22Rv1 (cell line): ENCODE measurements around the gene CAD.

Source experiments
- H3K27ac ChIP-seq: fragments of 450-650 bp; 2 replicates; pipeline ENCODE4 v1.5.1; 2017
- ZFX ChIP-seq: fragments of 450-650 bp; IDR thresholded peaks from 2 replicates; pipeline ENCODE4 v1.6.1; 2017; ENCODE audit warnings: antibody characterized with exemption, borderline replicate concordance
- TF ChIP-seq, protein P1 (sequence below): fragments of 450-650 bp; IDR thresholded peaks from 2 replicates; pipeline ENCODE4 v1.5.1; 2017; ENCODE audit warnings: mild to moderate bottlenecking

The CAD gene

DNA sequence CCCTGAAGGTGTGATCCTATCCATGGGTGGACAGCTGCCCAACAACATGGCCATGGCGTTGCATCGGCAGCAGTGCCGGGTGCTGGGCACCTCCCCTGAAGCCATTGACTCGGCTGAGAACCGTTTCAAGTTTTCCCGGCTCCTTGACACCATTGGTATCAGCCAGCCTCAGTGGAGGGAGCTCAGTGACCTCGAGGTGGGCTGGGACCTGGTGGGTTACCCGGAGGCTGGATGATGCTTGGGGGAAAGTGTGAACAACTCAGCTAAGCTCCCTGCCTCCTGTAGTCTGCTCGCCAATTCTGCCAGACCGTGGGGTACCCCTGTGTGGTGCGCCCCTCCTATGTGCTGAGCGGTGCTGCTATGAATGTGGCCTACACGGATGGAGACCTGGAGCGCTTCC lies 16.2 kb downstream of the CAD start:
- no peak overlapping the region for H3K27ac ChIP-seq
- TF ChIP-seq, protein P1, sequence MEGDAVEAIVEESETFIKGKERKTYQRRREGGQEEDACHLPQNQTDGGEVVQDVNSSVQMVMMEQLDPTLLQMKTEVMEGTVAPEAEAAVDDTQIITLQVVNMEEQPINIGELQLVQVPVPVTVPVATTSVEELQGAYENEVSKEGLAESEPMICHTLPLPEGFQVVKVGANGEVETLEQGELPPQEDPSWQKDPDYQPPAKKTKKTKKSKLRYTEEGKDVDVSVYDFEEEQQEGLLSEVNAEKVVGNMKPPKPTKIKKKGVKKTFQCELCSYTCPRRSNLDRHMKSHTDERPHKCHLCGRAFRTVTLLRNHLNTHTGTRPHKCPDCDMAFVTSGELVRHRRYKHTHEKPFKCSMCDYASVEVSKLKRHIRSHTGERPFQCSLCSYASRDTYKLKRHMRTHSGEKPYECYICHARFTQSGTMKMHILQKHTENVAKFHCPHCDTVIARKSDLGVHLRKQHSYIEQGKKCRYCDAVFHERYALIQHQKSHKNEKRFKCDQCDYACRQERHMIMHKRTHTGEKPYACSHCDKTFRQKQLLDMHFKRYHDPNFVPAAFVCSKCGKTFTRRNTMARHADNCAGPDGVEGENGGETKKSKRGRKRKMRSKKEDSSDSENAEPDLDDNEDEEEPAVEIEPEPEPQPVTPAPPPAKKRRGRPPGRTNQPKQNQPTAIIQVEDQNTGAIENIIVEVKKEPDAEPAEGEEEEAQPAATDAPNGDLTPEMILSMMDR: no peak
- TF ChIP-seq ZFX: no peak

GRCh38 chr2:27236136-27236535 lies 19.0 kb downstream of the CAD start:
- no peak overlapping the region for H3K27ac ChIP-seq
- TF ChIP-seq ZFX: no peak
- TF ChIP-seq, protein P1: no peak

DNA sequence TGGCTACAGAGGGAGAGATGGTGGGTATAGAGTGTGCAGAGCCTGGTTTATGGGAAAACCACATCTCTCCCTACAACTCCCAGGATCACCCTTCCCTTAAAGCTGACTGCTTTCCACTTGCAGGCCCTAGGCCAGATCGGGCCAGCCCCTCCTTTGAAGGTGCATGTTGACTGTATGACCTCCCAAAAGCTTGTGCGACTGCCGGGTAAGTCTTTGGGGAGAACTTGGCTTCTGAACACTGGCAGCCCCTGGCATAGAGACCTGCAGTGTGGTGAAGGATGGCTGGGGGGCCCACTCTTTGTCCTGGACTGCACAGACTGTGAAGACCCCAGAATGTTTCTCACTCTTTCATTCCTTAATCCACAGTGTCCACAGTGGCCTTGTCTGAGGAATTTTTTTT lies 19.5 kb downstream of the CAD start:
- TF ChIP-seq ZFX: no peak
- TF ChIP-seq, protein P1: no peak
- H3K27ac ChIP-seq: no peak overlapping the region

DNA sequence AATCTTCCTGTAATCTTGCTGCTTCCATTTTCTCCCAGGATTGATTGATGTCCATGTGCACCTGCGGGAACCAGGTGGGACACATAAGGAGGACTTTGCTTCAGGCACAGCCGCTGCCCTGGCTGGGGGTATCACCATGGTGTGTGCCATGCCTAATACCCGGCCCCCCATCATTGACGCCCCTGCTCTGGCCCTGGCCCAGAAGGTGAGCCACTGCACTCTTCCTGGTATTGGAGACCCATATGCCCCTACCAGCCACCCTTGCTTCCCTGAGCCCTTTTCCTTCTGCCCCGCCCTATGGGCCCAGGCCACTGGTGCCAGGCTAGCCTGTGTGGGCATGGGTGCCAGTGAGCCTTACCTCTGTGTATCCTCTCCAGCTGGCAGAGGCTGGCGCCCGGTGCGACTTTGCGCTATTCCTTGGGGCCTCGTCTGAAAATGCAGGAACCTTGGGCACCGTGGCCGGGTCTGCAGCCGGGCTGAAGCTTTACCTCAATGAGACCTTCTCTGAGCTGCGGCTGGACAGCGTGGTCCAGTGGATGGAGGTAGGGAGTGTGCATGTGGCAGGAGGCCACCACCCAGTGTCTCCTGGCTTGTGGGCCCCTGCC lies 20.3 kb downstream of the CAD start:
- no peak overlapping the region for H3K27ac ChIP-seq
- TF ChIP-seq, protein P1: no peak
- TF ChIP-seq ZFX: no peak

DNA sequence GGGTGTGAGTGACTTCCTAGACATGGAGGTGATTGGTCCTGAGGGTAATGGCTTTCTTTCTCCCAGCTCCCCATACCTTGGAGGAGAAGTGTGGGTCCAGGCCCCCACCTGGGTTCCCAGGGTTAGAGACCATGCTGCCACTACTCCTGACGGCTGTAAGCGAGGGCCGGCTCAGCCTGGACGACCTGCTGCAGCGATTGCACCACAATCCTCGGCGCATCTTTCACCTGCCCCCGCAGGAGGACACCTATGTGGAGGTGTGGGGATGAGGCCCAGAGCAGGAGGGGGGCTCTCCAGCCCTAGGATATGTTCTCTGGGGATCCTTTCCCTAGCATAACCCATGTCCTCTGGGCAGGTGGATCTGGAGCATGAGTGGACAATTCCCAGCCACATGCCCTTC lies 21.8 kb downstream of the CAD start:
- H3K27ac ChIP-seq: no peak overlapping the region
- no peak for TF ChIP-seq ZFX
- TF ChIP-seq, protein P1: no peak

DNA sequence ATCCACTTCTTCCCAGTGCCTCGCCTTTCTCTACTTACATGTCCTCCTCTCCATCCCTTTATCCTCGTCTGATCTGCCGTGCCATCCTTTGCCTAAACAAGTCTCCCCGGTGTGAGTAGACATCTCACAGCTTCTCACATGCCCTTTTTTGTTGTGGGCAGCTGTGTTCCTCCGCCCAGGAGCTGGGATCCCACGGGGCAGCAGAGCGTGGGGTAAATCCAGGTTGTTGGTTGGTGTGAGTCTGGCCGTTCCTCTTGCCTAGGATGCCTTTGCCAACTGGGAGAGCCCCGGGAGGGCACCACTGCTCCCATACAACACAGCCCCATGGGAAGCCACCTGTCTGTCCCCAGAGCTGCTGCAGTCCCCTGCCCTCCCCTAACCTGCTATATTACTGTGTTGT lies 23.2 kb downstream of the CAD start:
- TF ChIP-seq, protein P1: no peak
- TF ChIP-seq ZFX: no peak

DNA sequence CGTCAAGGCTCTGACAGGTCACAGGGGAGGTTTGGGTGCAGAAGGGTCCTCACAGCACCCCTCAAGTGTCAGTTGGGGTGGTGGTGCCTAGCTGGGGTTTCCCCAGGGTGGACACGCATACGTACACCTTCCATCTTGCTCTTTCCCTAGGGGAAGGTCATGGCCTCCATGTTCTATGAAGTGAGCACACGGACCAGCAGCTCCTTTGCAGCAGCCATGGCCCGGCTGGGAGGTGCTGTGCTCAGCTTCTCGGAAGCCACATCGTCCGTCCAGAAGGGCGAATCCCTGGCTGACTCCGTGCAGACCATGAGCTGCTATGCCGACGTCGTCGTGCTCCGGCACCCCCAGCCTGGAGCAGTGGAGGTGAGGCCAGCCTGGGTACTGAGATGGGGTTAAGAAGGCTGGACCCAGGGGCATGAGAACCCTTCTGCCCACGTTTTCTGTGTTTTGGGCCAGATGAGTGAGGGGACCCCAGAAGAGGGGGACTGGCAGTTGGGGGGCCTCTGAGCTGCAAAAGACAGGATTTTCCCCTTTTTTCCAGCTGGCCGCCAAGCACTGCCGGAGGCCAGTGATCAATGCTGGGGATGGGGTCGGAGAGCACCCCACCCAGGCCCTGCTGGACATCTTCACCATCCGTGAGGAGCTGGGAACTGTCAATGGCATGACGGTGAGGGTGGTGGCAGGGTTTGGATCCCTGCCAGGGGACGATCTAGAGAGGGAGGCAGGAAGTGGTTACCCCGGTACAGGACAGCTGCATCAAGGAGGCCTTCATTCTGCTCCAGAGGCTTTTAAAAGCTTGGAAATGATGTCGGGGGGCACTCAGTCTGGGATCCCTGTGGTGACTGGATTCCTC lies 24.8 kb downstream of the CAD start:
- TF ChIP-seq, protein P1: no peak
- no peak for TF ChIP-seq ZFX
- H3K27ac ChIP-seq: no peak overlapping the region

More for the DNA sequence above, 23.2 kb downstream of the CAD start:
- no peak overlapping the region for H3K27ac ChIP-seq
